ENCODE measurements around the gene RIPOR3.

Gene RIPOR3

GRCh38 chr20:50670126-50670862 is 21.0 kb downstream of the RIPOR3 start:
- ATAC-seq (no peak), DNase-seq (no peak)
- Mint-ChIP-seq H3K27ac (no peak overlapping the region), H3K4me3 (no peak overlapping the region), H3K36me3 (ENCODE audit: low read depth) (no peaks in the 10 kb centered on the region), H3K27me3 (peaks cover 1% of the 10 kb centered on the region), H3K4me1 (no peaks in the 10 kb centered on the region), H3K9me3 (no peaks in the 10 kb centered on the region)

- Mint-ChIP-seq H3K36me3 (ENCODE audit: low read depth) (no peaks in the 10 kb centered on the region), H3K4me1 (no peaks in the 10 kb centered on the region), H3K9me3 (no peaks in the 10 kb centered on the region), H3K4me3 (no peak overlapping the region), H3K27ac (no peak overlapping the region), H3K27me3 (peaks cover 1% of the 10 kb centered on the region)
- ATAC-seq (no peak), DNase-seq (no peak)
These were observed 22.5 kb downstream of the RIPOR3 start for GRCh38 chr20:50668798-50669197.

- ATAC-seq: no peak
- Mint-ChIP-seq H3K27ac (no peak overlapping the region), H3K27me3 (peaks cover 1% of the 10 kb centered on the region), H3K4me1 (no peaks in the 10 kb centered on the region), H3K4me3 (no peak overlapping the region), H3K36me3 (ENCODE audit: low read depth) (no peaks in the 10 kb centered on the region), H3K9me3 (no peaks in the 10 kb centered on the region)
- DNase-seq: no peak
These were observed 23.0 kb downstream of the RIPOR3 start for GRCh38 chr20:50668326-50668725.

GRCh38 chr20:50666709-50667298 is 24.5 kb downstream of the RIPOR3 start:
- Mint-ChIP-seq H3K27me3 (peaks cover 1% of the 10 kb centered on the region), H3K4me3 (no peak overlapping the region), H3K36me3 (ENCODE audit: low read depth) (no peaks in the 10 kb centered on the region), H3K4me1 (no peaks in the 10 kb centered on the region), H3K27ac (no peak overlapping the region), H3K9me3 (no peaks in the 10 kb centered on the region)
- no peak for DNase-seq
- ATAC-seq: no peak

GRCh38 chr20:50664254-50664653 is 27.1 kb downstream of the RIPOR3 start:
- H3K4me3 Mint-ChIP-seq: no peak overlapping the region
- no peak overlapping the region for H3K27ac Mint-ChIP-seq
- DNase-seq (no peak), ATAC-seq (no peak)
- H3K27me3 Mint-ChIP-seq: peaks cover 4% of the 10 kb centered on the region
- no peaks in the 10 kb centered on the region for H3K4me1 Mint-ChIP-seq
- H3K9me3 Mint-ChIP-seq: no peaks in the 10 kb centered on the region
- H3K36me3 Mint-ChIP-seq (ENCODE audit: low read depth): no peaks in the 10 kb centered on the region

- DNase-seq (no peak), ATAC-seq (no peak)
- H3K27ac Mint-ChIP-seq: no peak overlapping the region
- no peaks in the 10 kb centered on the region for H3K4me1 Mint-ChIP-seq
- H3K27me3 Mint-ChIP-seq: peaks cover 3% of the 10 kb centered on the region
- H3K4me3 Mint-ChIP-seq: no peak overlapping the region
- no peaks in the 10 kb centered on the region for H3K9me3 Mint-ChIP-seq
- no peaks in the 10 kb centered on the region for H3K36me3 Mint-ChIP-seq (ENCODE audit: low read depth)
These were observed 28.1 kb downstream of the RIPOR3 start for GRCh38 chr20:50663095-50663821.

GRCh38 chr20:50659975-50660670 is 31.2 kb downstream of the RIPOR3 start:
- Mint-ChIP-seq H3K27ac (no peak overlapping the region), H3K4me3 (no peak overlapping the region), H3K36me3 (ENCODE audit: low read depth) (no peaks in the 10 kb centered on the region), H3K9me3 (no peaks in the 10 kb centered on the region), H3K4me1 (no peaks in the 10 kb centered on the region), H3K27me3 (peaks cover 3% of the 10 kb centered on the region)
- DNase-seq: no peak
- no peak for ATAC-seq

- no peak overlapping the region for H3K4me3 Mint-ChIP-seq
- DNase-seq (no peak), ATAC-seq (no peak)
- H3K36me3 Mint-ChIP-seq (ENCODE audit: low read depth): no peaks in the 10 kb centered on the region
- H3K27me3 Mint-ChIP-seq: peaks cover 3% of the 10 kb centered on the region
- H3K9me3 Mint-ChIP-seq: no peaks in the 10 kb centered on the region
- no peak overlapping the region for H3K27ac Mint-ChIP-seq
- no peaks in the 10 kb centered on the region for H3K4me1 Mint-ChIP-seq
These were observed 32.5 kb downstream of the RIPOR3 start for GRCh38 chr20:50658804-50659380.

GRCh38 chr20:50655311-50655880 is 35.9 kb downstream of the RIPOR3 start:
- H3K27me3 Mint-ChIP-seq: peaks cover 2% of the 10 kb centered on the region
- no peaks in the 10 kb centered on the region for H3K4me1 Mint-ChIP-seq
- DNase-seq (no peak), ATAC-seq (no peak)
- no peak overlapping the region for H3K27ac Mint-ChIP-seq
- H3K4me3 Mint-ChIP-seq: no peak overlapping the region
- H3K36me3 Mint-ChIP-seq (ENCODE audit: low read depth): no peaks in the 10 kb centered on the region
- no peaks in the 10 kb centered on the region for H3K9me3 Mint-ChIP-seq

GRCh38 chr20:50654904-50655303 is 36.4 kb downstream of the RIPOR3 start:
- Mint-ChIP-seq H3K27me3 (no peaks in the 10 kb centered on the region), H3K27ac (no peak overlapping the region), H3K4me1 (no peaks in the 10 kb centered on the region), H3K9me3 (no peaks in the 10 kb centered on the region), H3K4me3 (no peak overlapping the region), H3K36me3 (ENCODE audit: low read depth) (no peaks in the 10 kb centered on the region)
- no peak for ATAC-seq
- DNase-seq: no peak

- DNase-seq (no peak), ATAC-seq (no peak)
- no peak overlapping the region for H3K4me3 Mint-ChIP-seq
- no peak overlapping the region for H3K27ac Mint-ChIP-seq
- H3K4me1 Mint-ChIP-seq: no peaks in the 10 kb centered on the region
- no peaks in the 10 kb centered on the region for H3K27me3 Mint-ChIP-seq
- H3K9me3 Mint-ChIP-seq: no peaks in the 10 kb centered on the region
- H3K36me3 Mint-ChIP-seq (ENCODE audit: low read depth): no peaks in the 10 kb centered on the region
These were observed 38.5 kb downstream of the RIPOR3 start for GRCh38 chr20:50652702-50653294.

- Mint-ChIP-seq H3K9me3 (no peaks in the 10 kb centered on the region), H3K4me3 (no peak overlapping the region), H3K27me3 (no peaks in the 10 kb centered on the region), H3K4me1 (no peaks in the 10 kb centered on the region), H3K36me3 (ENCODE audit: low read depth) (no peaks in the 10 kb centered on the region), H3K27ac (no peak overlapping the region)
- DNase-seq: no peak
- no peak for ATAC-seq
These were observed 39.7 kb downstream of the RIPOR3 start for GRCh38 chr20:50651676-50652075.

GRCh38 chr20:50649590-50649989 is 41.8 kb downstream of the RIPOR3 start:
- DNase-seq: no peak
- no peak overlapping the region for H3K4me3 Mint-ChIP-seq
- no peaks in the 10 kb centered on the region for H3K9me3 Mint-ChIP-seq
- no peaks in the 10 kb centered on the region for H3K36me3 Mint-ChIP-seq (ENCODE audit: low read depth)
- H3K4me1 Mint-ChIP-seq: no peaks in the 10 kb centered on the region
- H3K27me3 Mint-ChIP-seq: no peaks in the 10 kb centered on the region
- H3K27ac Mint-ChIP-seq: no peak overlapping the region
- ATAC-seq: no peak

- ATAC-seq (no peak), DNase-seq (no peak)
- H3K27ac Mint-ChIP-seq: no peak overlapping the region
- H3K27me3 Mint-ChIP-seq: no peaks in the 10 kb centered on the region
- no peak overlapping the region for H3K4me3 Mint-ChIP-seq
- H3K36me3 Mint-ChIP-seq (ENCODE audit: low read depth): no peaks in the 10 kb centered on the region
- no peaks in the 10 kb centered on the region for H3K4me1 Mint-ChIP-seq
- no peaks in the 10 kb centered on the region for H3K9me3 Mint-ChIP-seq
These were observed 42.7 kb downstream of the RIPOR3 start for GRCh38 chr20:50648651-50649050.

Measured in activated naive CD8-positive, alpha-beta T cell treated with anti-CD3 and anti-CD28 coated beads, Interleukin-2, amount 50 U/mL, for 24 hours (primary cell).